ENCODE data around the gene TTC12.

The TTC12 gene

DNA sequence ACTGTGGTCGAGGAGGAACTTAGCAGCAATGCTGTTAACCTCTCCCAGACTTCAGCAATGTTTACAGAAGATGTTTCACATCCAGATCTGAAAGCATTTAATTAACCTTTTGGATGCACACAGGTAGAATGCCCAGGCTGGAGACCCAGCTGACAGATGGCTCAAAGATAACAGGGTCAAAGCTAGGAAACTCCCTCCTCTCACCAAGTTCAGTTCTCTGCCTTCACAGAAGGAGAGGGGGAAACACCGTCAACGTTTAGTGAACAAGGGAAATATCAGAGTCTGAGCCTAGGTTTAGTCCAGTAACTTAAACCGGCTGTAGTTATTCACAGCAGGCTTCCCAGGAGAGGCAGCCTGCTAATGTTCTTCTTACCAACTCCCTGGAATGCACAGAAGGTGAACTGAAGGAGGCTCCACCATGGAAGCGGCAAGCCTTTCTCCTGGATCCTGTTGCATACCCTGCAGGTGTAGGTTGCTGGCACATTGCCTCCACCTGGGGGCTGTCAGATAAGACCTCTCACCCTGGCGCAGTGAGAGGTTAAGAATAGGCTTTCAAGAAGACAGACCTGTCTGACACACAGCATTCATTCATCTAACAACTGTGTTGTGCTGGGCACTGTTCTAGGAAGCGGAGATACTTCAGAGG, 49.7 kb downstream of the TTC12 start:
- Mint-ChIP-seq H3K4me3 (no peak overlapping the region), H3K9me3 (no peaks in the 10 kb centered on the region), H3K27me3 (no peaks in the 10 kb centered on the region), H3K4me1 (ENCODE audit: low read depth) (peaks cover 16% of the 10 kb centered on the region), H3K36me3 (ENCODE audit: low read depth) (peaks cover 41% of the 10 kb centered on the region), H3K27ac (no peak overlapping the region)

DNA sequence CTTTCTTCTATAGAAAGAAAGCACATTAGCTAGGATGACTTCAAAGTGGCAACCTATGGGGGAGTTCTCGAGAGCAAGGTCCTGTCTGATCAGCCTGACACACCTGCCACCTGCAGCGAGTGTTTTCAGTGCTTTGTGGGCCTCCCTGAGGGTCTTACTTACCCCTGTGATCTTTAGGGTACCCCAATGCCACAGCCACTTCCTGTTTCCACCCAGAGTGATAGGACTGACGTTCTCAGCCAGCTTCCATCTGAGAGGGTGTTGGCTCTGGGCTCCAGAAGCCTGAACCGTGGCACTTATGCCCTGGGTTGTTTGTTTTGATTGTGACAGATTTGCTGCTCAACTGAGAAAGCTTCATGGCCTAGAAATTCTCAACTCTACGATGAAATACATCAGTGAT, 51.5 kb downstream of the TTC12 start:
- Mint-ChIP-seq H3K4me3 (no peak overlapping the region), H3K9me3 (no peaks in the 10 kb centered on the region), H3K27me3 (no peaks in the 10 kb centered on the region), H3K36me3 (ENCODE audit: low read depth) (peaks cover 32% of the 10 kb centered on the region), H3K27ac (peak overlapping the region; percentile 36), H3K4me1 (ENCODE audit: low read depth) (peaks cover 16% of the 10 kb centered on the region)

DNA sequence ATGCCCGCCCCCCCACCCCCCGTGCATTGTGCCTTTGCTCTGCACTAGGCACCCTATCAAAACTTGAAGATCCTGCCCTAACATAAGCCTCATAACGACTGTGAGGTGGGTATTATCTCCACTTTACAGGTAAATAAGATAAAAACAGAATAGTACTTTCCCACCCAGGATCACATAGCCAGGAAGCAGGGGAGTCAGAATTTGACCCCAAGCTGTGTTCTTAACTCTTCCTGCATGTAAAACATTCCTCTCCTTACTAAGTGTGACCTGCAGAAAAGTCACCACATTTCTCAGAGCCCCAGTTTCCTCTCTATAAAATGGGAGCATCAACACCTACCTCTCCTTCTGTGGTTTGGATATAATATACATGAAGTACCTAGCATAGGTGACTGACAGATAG, 55.0 kb downstream of the TTC12 start:
- Mint-ChIP-seq H3K4me3 (no peak overlapping the region), H3K36me3 (ENCODE audit: low read depth) (peaks cover 13% of the 10 kb centered on the region), H3K4me1 (ENCODE audit: low read depth) (peaks cover 11% of the 10 kb centered on the region), H3K27me3 (no peaks in the 10 kb centered on the region), H3K27ac (no peak overlapping the region), H3K9me3 (no peaks in the 10 kb centered on the region)

DNA sequence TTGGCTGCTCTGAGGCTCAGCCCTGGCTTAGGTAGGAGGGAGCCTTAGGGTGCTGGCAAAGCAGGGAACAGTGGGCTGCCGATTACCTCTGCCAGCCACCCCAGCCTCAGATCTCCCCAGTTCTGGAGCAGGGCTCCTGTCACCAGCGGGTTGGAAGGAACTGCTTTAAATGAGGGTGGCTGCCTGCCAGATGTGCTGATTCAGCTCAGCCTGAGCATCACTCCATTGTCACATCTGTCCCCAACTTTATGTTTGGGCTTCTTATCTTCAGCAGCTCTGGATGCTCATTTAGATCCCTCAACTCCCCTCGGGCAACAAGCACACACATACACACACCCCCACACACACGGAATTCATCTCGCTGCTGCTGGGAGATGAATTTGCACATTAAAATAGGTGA, 56.3 kb downstream of the TTC12 start:
- H3K36me3 Mint-ChIP-seq (ENCODE audit: low read depth) = peaks cover 13% of the 10 kb centered on the region

DNA sequence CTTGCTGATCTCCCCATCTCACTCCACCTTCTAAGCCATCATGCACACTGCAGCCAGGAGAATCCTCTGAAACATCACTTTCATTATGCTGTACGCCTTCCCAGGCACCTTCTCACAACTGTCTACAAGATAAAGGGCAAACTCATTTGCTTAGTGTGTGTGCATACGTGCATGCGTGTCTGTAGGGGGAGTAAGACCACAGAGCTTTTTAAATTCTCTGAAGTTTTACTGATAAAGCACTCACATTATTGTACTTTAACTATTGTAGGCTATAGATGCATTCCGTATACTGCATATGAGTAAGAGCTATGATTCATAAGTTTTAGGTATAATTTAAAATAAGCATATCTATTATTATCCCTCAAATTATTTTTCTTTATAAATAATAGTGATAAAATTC, 57.9 kb downstream of the TTC12 start:
- Mint-ChIP-seq H3K27ac (no peak overlapping the region), H3K36me3 (ENCODE audit: low read depth) (peaks cover 13% of the 10 kb centered on the region)

More for the DNA sequence above, 56.3 kb downstream of the TTC12 start:
- Mint-ChIP-seq H3K4me1 (ENCODE audit: low read depth) (peaks cover 10% of the 10 kb centered on the region), H3K9me3 (no peaks in the 10 kb centered on the region), H3K4me3 (no peak overlapping the region), H3K27me3 (no peaks in the 10 kb centered on the region), H3K27ac (no peak overlapping the region)

DNA sequence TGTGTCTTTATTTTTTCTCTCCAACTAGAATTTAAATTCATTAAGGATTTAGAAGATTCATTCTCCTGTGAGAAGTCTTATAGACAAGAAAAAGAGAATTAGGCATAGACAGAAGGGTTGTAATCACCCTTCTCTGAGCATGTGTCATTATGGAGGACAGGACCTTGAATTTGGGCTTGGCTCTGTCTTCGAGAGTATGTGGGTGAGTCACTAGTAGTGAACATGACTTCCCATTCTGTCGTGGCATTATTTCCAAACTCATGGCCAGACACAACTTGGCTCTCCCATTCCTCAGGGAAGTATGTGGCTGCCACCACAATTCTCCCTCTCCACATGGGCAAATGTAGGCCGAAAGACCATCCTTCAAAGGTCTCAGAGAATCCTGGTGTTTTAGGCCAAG, 58.9 kb downstream of the TTC12 start:
- no peak overlapping the region for H3K4me3 Mint-ChIP-seq
- peaks cover 12% of the 10 kb centered on the region for H3K36me3 Mint-ChIP-seq (ENCODE audit: low read depth)
- no peak overlapping the region for H3K27ac Mint-ChIP-seq
- H3K27me3 Mint-ChIP-seq = no peaks in the 10 kb centered on the region
- H3K9me3 Mint-ChIP-seq = no peaks in the 10 kb centered on the region
- H3K4me1 Mint-ChIP-seq (ENCODE audit: low read depth) = peaks cover 6% of the 10 kb centered on the region

More for the DNA sequence above, 57.9 kb downstream of the TTC12 start:
- Mint-ChIP-seq H3K27me3 (no peaks in the 10 kb centered on the region), H3K4me3 (no peak overlapping the region), H3K9me3 (no peaks in the 10 kb centered on the region), H3K4me1 (ENCODE audit: low read depth) (peaks cover 6% of the 10 kb centered on the region)

DNA sequence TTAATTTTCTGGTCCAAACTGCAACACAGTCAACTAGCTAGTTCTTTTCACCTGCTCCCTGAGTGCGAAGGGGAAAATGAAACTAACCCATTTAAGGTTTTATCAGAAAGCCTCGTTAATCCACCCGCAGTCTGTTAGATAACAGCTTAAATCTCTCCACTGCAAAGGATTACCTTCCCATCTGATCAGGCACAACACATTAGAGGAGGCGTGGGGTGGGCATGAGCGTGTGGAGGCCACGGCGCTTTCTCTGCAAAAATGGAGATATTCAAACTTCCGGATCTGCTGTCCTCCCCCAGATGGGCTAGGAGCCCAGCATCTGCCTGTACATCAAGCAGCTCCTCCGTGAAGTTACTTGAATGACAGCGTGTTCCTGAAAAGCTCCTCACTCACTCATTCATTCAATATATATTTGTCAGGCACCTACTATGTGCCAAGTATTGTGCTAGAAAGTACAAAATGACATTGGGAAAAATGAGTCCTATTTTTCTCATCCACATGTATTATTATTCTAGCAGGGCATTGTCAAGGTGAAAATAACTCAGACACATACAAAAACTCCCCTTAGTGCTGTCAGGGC, 59.7 kb downstream of the TTC12 start:
- Mint-ChIP-seq H3K36me3 (ENCODE audit: low read depth) (peaks cover 7% of the 10 kb centered on the region), H3K27ac (no peak overlapping the region), H3K4me1 (ENCODE audit: low read depth) (peaks cover 6% of the 10 kb centered on the region), H3K4me3 (no peak overlapping the region), H3K27me3 (no peaks in the 10 kb centered on the region), H3K9me3 (no peaks in the 10 kb centered on the region)

DNA sequence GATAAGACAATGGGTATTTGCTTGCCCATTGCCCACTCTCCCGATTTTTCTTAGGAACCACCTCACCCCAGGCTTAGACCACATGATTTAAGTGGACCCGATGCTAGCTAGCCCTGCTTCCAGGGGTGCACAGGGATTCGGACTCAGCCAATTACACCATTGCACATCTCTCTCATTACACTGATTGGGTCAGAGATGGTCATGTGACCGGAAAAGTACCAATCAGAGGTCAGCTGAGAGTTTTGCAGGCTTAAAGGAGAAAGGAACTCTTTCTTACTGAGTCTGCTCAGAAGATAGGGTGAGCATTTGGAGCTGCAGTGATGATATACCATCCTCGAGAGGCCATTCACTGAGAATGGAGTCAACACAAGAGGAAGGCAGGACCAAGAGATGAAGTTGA, 61.0 kb downstream of the TTC12 start:
- Mint-ChIP-seq H3K27ac (no peak overlapping the region), H3K9me3 (no peaks in the 10 kb centered on the region), H3K4me3 (no peak overlapping the region), H3K36me3 (ENCODE audit: low read depth) (peaks cover 4% of the 10 kb centered on the region), H3K27me3 (no peaks in the 10 kb centered on the region), H3K4me1 (ENCODE audit: low read depth) (peaks cover 6% of the 10 kb centered on the region)

- Mint-ChIP-seq H3K4me3 (no peak overlapping the region), H3K27ac (no peak overlapping the region), H3K36me3 (ENCODE audit: low read depth) (peaks cover 12% of the 10 kb centered on the region), H3K4me1 (ENCODE audit: low read depth) (peaks cover 6% of the 10 kb centered on the region), H3K27me3 (no peaks in the 10 kb centered on the region), H3K9me3 (no peaks in the 10 kb centered on the region)
Observed at GRCh38 chr11:113376156-113376555, 61.8 kb downstream of the TTC12 start.

GRCh38 chr11:113377681-113378412, 63.5 kb downstream of the TTC12 start:
- no peak overlapping the region for H3K27ac Mint-ChIP-seq
- H3K36me3 Mint-ChIP-seq (ENCODE audit: low read depth) = peaks cover 12% of the 10 kb centered on the region
- H3K4me1 Mint-ChIP-seq (ENCODE audit: low read depth) = peaks cover 6% of the 10 kb centered on the region
- H3K9me3 Mint-ChIP-seq = no peaks in the 10 kb centered on the region
- H3K4me3 Mint-ChIP-seq = no peak overlapping the region
- no peaks in the 10 kb centered on the region for H3K27me3 Mint-ChIP-seq

- peaks cover 6% of the 10 kb centered on the region for H3K4me1 Mint-ChIP-seq (ENCODE audit: low read depth)
- H3K4me3 Mint-ChIP-seq = no peak overlapping the region
- no peaks in the 10 kb centered on the region for H3K27me3 Mint-ChIP-seq
- H3K36me3 Mint-ChIP-seq (ENCODE audit: low read depth) = peaks cover 12% of the 10 kb centered on the region
- no peak overlapping the region for H3K27ac Mint-ChIP-seq
- no peaks in the 10 kb centered on the region for H3K9me3 Mint-ChIP-seq
Observed at GRCh38 chr11:113378692-113379091, 64.3 kb downstream of the TTC12 start.

DNA sequence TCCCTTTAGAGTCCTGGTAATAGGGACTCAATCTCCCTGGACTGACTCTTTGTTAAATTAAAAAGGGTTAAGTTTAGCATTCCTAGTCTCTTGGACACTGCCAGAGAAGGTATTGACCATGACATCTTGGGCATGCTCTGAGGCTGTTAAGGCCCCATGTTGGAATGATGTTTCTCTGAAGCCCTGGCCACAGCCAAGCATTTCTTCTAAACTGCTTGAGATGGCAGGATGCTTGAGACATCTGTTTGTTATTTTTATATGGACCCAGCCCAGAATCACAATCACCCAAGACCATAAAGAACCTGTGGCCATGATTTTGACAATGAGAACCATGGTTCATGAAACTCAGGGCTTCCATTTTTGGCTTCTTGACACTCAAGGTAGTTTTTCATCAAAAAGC, 67.7 kb downstream of the TTC12 start:
- H3K27ac Mint-ChIP-seq = no peak overlapping the region
- H3K27me3 Mint-ChIP-seq = no peaks in the 10 kb centered on the region
- H3K9me3 Mint-ChIP-seq = no peaks in the 10 kb centered on the region
- H3K4me3 Mint-ChIP-seq = no peak overlapping the region
- peaks cover 16% of the 10 kb centered on the region for H3K36me3 Mint-ChIP-seq (ENCODE audit: low read depth)
- H3K4me1 Mint-ChIP-seq (ENCODE audit: low read depth) = no peaks in the 10 kb centered on the region

DNA sequence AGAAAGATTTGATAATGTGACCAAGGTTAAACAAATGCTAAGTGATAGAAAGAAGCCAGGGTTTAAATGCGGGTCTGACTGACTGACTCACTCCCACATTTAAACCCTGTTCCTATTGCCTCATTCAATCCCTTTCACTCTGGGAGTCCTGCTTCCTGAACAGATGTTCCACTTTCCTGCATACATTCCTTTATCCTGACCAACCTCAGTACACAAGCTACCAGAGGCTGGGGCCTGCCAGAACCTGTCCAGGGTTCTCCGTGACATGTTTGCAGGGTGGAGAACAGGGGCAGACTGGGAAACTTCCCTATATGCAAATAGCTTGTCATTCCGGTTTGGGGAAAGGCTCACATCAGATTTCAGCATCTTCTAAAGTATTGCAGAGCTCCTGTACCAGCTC, 70.2 kb downstream of the TTC12 start:
- Mint-ChIP-seq H3K27me3 (no peaks in the 10 kb centered on the region), H3K36me3 (ENCODE audit: low read depth) (peaks cover 16% of the 10 kb centered on the region), H3K4me1 (ENCODE audit: low read depth) (no peaks in the 10 kb centered on the region), H3K9me3 (no peaks in the 10 kb centered on the region), H3K4me3 (no peak overlapping the region), H3K27ac (no peak overlapping the region)

GRCh38 chr11:113385749-113386148, 71.4 kb downstream of the TTC12 start:
- Mint-ChIP-seq H3K27ac (no peak overlapping the region), H3K36me3 (ENCODE audit: low read depth) (peaks cover 9% of the 10 kb centered on the region), H3K27me3 (no peaks in the 10 kb centered on the region), H3K4me1 (ENCODE audit: low read depth) (no peaks in the 10 kb centered on the region), H3K9me3 (no peaks in the 10 kb centered on the region), H3K4me3 (no peak overlapping the region)

DNA sequence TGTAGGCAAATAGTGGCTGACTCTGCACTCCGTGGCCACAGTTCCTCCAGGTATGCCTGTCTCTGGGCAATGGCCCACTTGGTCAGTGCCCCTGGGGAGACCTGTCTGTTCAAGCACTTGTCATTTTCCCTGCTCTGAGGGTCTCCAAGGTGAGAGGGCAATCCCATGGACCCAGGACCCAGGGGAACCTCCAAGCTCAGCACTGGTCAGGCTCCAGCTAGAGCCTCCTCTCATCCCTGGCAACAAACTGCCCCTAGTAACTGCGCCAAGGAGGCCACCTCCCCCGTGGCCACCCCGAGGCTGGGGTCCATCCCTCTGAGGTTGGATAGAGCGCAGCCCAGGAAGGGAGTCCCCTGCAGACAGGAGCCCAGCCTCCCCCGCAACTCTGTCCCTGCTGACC, 72.5 kb downstream of the TTC12 start:
- Mint-ChIP-seq H3K4me1 (ENCODE audit: low read depth) (no peaks in the 10 kb centered on the region), H3K36me3 (ENCODE audit: low read depth) (peaks cover 4% of the 10 kb centered on the region), H3K27me3 (no peaks in the 10 kb centered on the region), H3K9me3 (no peaks in the 10 kb centered on the region), H3K4me3 (no peak overlapping the region), H3K27ac (no peak overlapping the region)
